MM.1S (cell line): Measurements from ENCODE around the gene APCDD1L.

ENCODE experiments used
- CTCF ChIP-seq: fragments of 300-600 bp; sonication (generic); IDR thresholded peaks from 2 replicates; pipeline ENCODE4 v1.5.1; 2016; ENCODE audit warnings: antibody characterized with exemption, low read length, mixed read lengths
- EZH2 ChIP-seq: fragments of 300-600 bp; sonication (generic); optimal IDR thresholded peaks from 2 replicates; pipeline ENCODE3; 2017; ENCODE audit warnings: low read depth, mild to moderate bottlenecking, antibody characterized with exemption, low read length, mixed read lengths
- EZH2phosphoT487 ChIP-seq: fragments of 300-600 bp; sonication (generic); IDR thresholded peaks from 2 replicates; pipeline ENCODE4 v1.6.1; 2018; ENCODE audit warnings: antibody characterized with exemption, low read length

- TF ChIP-seq EZH2phosphoT487 (no peak), CTCF (no peak), EZH2 (no peak)
These were observed 29.8 kb downstream of the APCDD1L start for GRCh38 chr20:58485393-58485792.
